GM12865 (cell line): ENCODE data around the gene ATF2.
"Not testable (repeated sequence)": the region's sequence is repeated elsewhere in the genome, so short reads cannot be mapped to it uniquely, and the experiment has no call there.

Experiments used
- DNase-seq: peaks from one replicate; pipeline ENCODE4 v3.0.0; 2010; ENCODE audit warnings: low read depth
- H3K4me3 ChIP-seq: 2 replicates; pipeline ENCODE4 v1.5.1; 2011; ENCODE audit warnings: mild to moderate bottlenecking, low read depth, low read length, control low read depth
- CTCF ChIP-seq: IDR thresholded peaks from 2 replicates; pipeline ENCODE4 v1.5.1; 2011; ENCODE audit warnings: low read length, control low read depth, low read depth, inconsistent platforms; ENCODE audit not compliant: insufficient read depth; ENCODE audit errors: missing control alignments

Gene ATF2

GRCh38 chr2:175103191-175103590 lies 64.8 kb downstream of the ATF2 start:
- no peak for DNase-seq
- H3K4me3 ChIP-seq, result no peak overlapping the region
- no peak for TF ChIP-seq CTCF

- no peak overlapping the region for H3K4me3 ChIP-seq
- TF ChIP-seq CTCF, result no peak
- DNase-seq, result no peak
These were observed 66.5 kb downstream of the ATF2 start for GRCh38 chr2:175101514-175101913.

GRCh38 chr2:175097297-175097696 lies 70.7 kb downstream of the ATF2 start:
- TF ChIP-seq CTCF, result no peak
- no peak for DNase-seq
- no peak overlapping the region for H3K4me3 ChIP-seq

- DNase-seq, H3K4me3 ChIP-seq: not testable (repeated sequence)
These were observed 83.9 kb downstream of the ATF2 start for GRCh38 chr2:175084117-175084516.

- no peak for DNase-seq
- no peak overlapping the region for H3K4me3 ChIP-seq
- no peak for TF ChIP-seq CTCF
These were observed 87.5 kb downstream of the ATF2 start for GRCh38 chr2:175080479-175080878.

- no peak for DNase-seq
- no peak for TF ChIP-seq CTCF
- no peak overlapping the region for H3K4me3 ChIP-seq
These were observed 91.7 kb downstream of the ATF2 start for GRCh38 chr2:175076272-175076671.

- TF ChIP-seq CTCF, result no peak
- no peak overlapping the region for H3K4me3 ChIP-seq
- no peak for DNase-seq
These were observed 93.5 kb downstream of the ATF2 start for GRCh38 chr2:175074478-175074877.

- TF ChIP-seq CTCF, result no peak
- DNase-seq, result no peak
- no peak overlapping the region for H3K4me3 ChIP-seq
These were observed 99.5 kb downstream of the ATF2 start for GRCh38 chr2:175068534-175068933.
